GM18909 (cell line): Measurements from ENCODE around the gene IL17RC.
A peak's percentile ranks its signal among the peaks of the same experiment; 100 is the strongest.

ENCODE experiments used
- ATAC-seq: cut with Tn5 transposase; IDR thresholded peaks from one replicate; pipeline ENCODE4 v1.9.1; 2021; ENCODE audit warnings: mild to moderate bottlenecking; ENCODE audit not compliant: unreplicated experiment, poor library complexity

Gene IL17RC

GRCh38 chr3:9942164-9942563 lies 25.3 kb downstream of the IL17RC start:
- ATAC-seq = no peak

- ATAC-seq = no peak
Measured at GRCh38 chr3:9942934-9943690, 26.2 kb downstream of the IL17RC start.

GRCh38 chr3:9944271-9944670 lies 27.4 kb downstream of the IL17RC start:
- no peak for ATAC-seq

- no peak for ATAC-seq
Measured at GRCh38 chr3:9945358-9945757, 28.5 kb downstream of the IL17RC start.

- ATAC-seq = peak; percentile 48
Measured at GRCh38 chr3:9946112-9947024, 29.5 kb downstream of the IL17RC start.

- ATAC-seq = no peak
Measured at GRCh38 chr3:9947025-9947995, 30.4 kb downstream of the IL17RC start.

- ATAC-seq = no peak
Measured at GRCh38 chr3:9948586-9948985, 31.7 kb downstream of the IL17RC start.

GRCh38 chr3:9949115-9949514 lies 32.2 kb downstream of the IL17RC start:
- ATAC-seq = no peak

GRCh38 chr3:9949626-9950025 lies 32.7 kb downstream of the IL17RC start:
- ATAC-seq = no peak

GRCh38 chr3:9951126-9951525 lies 34.2 kb downstream of the IL17RC start:
- ATAC-seq = peak; percentile 37

GRCh38 chr3:9951598-9951961 lies 34.7 kb downstream of the IL17RC start:
- ATAC-seq = peak; percentile 17

GRCh38 chr3:9951962-9952805 lies 35.3 kb downstream of the IL17RC start, which contains the start of gene PRRT3:
Gene PRRT3, minus strand, starts transcription at chr3:9952408. Its CDS starts 2,293 bp downstream, at chr3:9950115.
- peak; percentile 70 for ATAC-seq

GRCh38 chr3:9955067-9955502 lies 38.2 kb downstream of the IL17RC start:
- ATAC-seq = no peak

- ATAC-seq = no peak
Measured at GRCh38 chr3:9955611-9956352, 38.9 kb downstream of the IL17RC start.

GRCh38 chr3:9957214-9957613 lies 40.3 kb downstream of the IL17RC start:
- ATAC-seq = no peak

GRCh38 chr3:9965200-9965875 lies 48.4 kb downstream of the IL17RC start:
- ATAC-seq = no peak

- no peak for ATAC-seq
Measured at GRCh38 chr3:9966841-9967240, 49.9 kb downstream of the IL17RC start.

- ATAC-seq = no peak
Measured at GRCh38 chr3:9969632-9970019, 52.7 kb downstream of the IL17RC start.
